GM10248 (cell line): ENCODE data around the gene BPIFB2.

Experiments used
- CTCF ChIA-PET: fragments of 300-600 bp; sonication (Branson Sonifier 250); formaldehyde crosslinking; extraction: SDS; loops from one replicate; lab custom pipeline; 2021; ENCODE audit warnings: antibody characterized with exemption; lab: Yijun Ruan, JAX
- POLR2A ChIA-PET: fragments of 350-650 bp; sonication (Branson Sonifier 250); formaldehyde crosslinking; extraction: SDS; loops from one replicate; lab custom pipeline; 2020; ENCODE audit warnings: antibody characterized with exemption; lab: Yijun Ruan, JAX
- DNase-seq: peaks from one replicate; pipeline ENCODE4 v3.0.0; 2012; ENCODE audit errors: extremely low spot score
- CTCF ChIP-seq: IDR thresholded peaks from 2 replicates; pipeline ENCODE4 v1.5.1; 2012; ENCODE audit warnings: mild to moderate bottlenecking, low read depth; ENCODE audit errors: extremely low read depth, missing control alignments, control extremely low read depth

BPIFB2 gene

GRCh38 chr20:33067806-33068205 is 60.3 kb downstream of the BPIFB2 start:
- POLR2A ChIA-PET = no interaction called here
- TF ChIP-seq CTCF = no peak
- CTCF ChIA-PET = interaction anchor here (0.8 to 1.7 kb wide), 4 partner anchors 8 to 166 kb away, joined by 3 to 5 read pairs (median 4); no protein-coding TSS in a partner anchor
- DNase-seq = no peak

- no peak for DNase-seq
- ChIA-PET CTCF (interaction anchor here (1.3 to 1.4 kb wide), 2 partner anchors 10 to 166 kb away, joined by 4 read pairs; no protein-coding TSS in a partner anchor), POLR2A (no interaction called here)
- TF ChIP-seq CTCF = no peak
These were observed 60.9 kb downstream of the BPIFB2 start for GRCh38 chr20:33068251-33068939.

- POLR2A ChIA-PET = no interaction called here
- TF ChIP-seq CTCF = no peak
- CTCF ChIA-PET = no interaction called here
- no peak for DNase-seq
These were observed 62.2 kb downstream of the BPIFB2 start for GRCh38 chr20:33069673-33070072.

- CTCF ChIA-PET = no interaction called here
- no peak for TF ChIP-seq CTCF
- no peak for DNase-seq
- POLR2A ChIA-PET = no interaction called here
These were observed 62.9 kb downstream of the BPIFB2 start for GRCh38 chr20:33070111-33071053.

GRCh38 chr20:33071198-33071597 is 63.7 kb downstream of the BPIFB2 start:
- POLR2A ChIA-PET = no interaction called here
- no peak for TF ChIP-seq CTCF
- DNase-seq = no peak
- CTCF ChIA-PET = no interaction called here

GRCh38 chr20:33072362-33072761 is 64.9 kb downstream of the BPIFB2 start:
- POLR2A ChIA-PET = no interaction called here
- DNase-seq = no peak
- TF ChIP-seq CTCF = no peak
- CTCF ChIA-PET = no interaction called here
